Spleen (tissue), 7 donors: ENCODE data around the gene MICAL2.

ENCODE experiments used
- POLR2A ChIP-seq, 3 donors: fragments of 450-650 bp; IDR thresholded peaks; one replicate each; pipeline ENCODE4 v1.5.1; 2017; ENCODE audit warnings: antibody characterized with exemption in 3 of 3, mild to moderate bottlenecking in 1 of 3
- POLR2AphosphoS5 ChIP-seq, 3 donors: sonication (generic); formaldehyde crosslinking; IDR thresholded peaks; one replicate each; pipeline ENCODE4 v1.5.1; 2017; ENCODE audit warnings: antibody characterized with exemption in 3 of 3
- TF ChIP-seq, protein P1 (sequence below), 11 experiments: fragments of 200-600 bp in 7 of 11; fragments of 450-650 bp in 4 of 11; sonication (generic) in 4 of 11; IDR thresholded peaks in 8 of 11; conservative IDR thresholded peaks in 3 of 11; 1 replicate in 7 of 11; 2 replicates in 4 of 11; pipeline versions ENCODE4 v1.4.0 to v1.8.0; 2016 to 2021; ENCODE audit warnings: antibody characterized with exemption in 11 of 11, inconsistent platforms in 4 of 11, mild to moderate bottlenecking in 1 of 11
- donor health status: DM: no; HTN: no; CAD: no; lungs with moderate emphysema.
- donor health status: DM: no; HTN: no; CAD: no.
- donor health status: DM: no; HTN: no; CAD: no.

DNA sequence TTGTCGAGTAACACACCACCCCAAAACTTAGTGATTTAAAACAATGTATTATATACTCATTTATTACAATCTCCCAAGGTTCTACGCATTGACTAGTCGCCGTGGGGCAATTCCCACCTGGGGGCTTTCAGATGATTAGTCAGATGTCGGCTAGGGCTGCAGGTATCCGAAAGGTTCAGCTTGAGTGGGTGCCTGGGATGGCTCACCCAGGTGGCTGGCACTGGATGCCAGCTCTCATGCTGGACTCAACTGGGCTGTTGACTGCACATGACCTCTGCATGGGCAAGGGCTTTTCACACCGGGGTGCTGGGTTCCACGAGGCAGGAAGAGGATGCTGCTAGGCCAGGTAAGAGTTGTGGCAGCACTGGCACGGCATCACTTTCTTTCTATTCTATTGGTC lies 21.9 kb upstream of the MICAL2 start:
- TF ChIP-seq, protein P1, sequence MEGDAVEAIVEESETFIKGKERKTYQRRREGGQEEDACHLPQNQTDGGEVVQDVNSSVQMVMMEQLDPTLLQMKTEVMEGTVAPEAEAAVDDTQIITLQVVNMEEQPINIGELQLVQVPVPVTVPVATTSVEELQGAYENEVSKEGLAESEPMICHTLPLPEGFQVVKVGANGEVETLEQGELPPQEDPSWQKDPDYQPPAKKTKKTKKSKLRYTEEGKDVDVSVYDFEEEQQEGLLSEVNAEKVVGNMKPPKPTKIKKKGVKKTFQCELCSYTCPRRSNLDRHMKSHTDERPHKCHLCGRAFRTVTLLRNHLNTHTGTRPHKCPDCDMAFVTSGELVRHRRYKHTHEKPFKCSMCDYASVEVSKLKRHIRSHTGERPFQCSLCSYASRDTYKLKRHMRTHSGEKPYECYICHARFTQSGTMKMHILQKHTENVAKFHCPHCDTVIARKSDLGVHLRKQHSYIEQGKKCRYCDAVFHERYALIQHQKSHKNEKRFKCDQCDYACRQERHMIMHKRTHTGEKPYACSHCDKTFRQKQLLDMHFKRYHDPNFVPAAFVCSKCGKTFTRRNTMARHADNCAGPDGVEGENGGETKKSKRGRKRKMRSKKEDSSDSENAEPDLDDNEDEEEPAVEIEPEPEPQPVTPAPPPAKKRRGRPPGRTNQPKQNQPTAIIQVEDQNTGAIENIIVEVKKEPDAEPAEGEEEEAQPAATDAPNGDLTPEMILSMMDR (IDR thresholded peaks at IDR 0.05 in 8 of 11, conservative IDR thresholded peaks at IDR 0.05 in 3 of 11), result no peak
- TF ChIP-seq POLR2AphosphoS5 (IDR thresholded peaks at IDR 0.05) (no peak), POLR2A (IDR thresholded peaks at IDR 0.05) (no peak)
